ENCODE measurements around the gene HDAC4. TPM values are rescaled to one million over a fixed set of nuclear protein-coding genes. Genes with fewer than 3 reads are reported as not detected.

HDAC4 gene
- total and polyA plus RNA-seq, 9 of the 15 experiments (the other 6 are each of a cell fraction or from before 2014, with no cell fraction given) = 0.11 to 20.2 (median 4.0) TPM

GRCh38 chr2:239212929-239213642, 187.7 kb downstream of the HDAC4 start:
- Histone ChIP-seq H3K36me3 (ENCODE audit: control insufficient read depth, insufficient read depth, low read length) (no peaks in the 10 kb centered on the region), H3K9me1 (ENCODE audit: control insufficient read depth, insufficient read depth, low read length) (peaks cover 2% of the 10 kb centered on the region), H3K9me3 (replicated peaks; ENCODE audit: control insufficient read depth, insufficient read depth, low read depth, low read length) (no peaks in the 10 kb centered on the region), H3K9ac (ENCODE audit: insufficient read depth in 1 of 2, low read depth in 2 of 2, low read length in 2 of 2) (peak overlapping the region in 1 of 2 experiments; percentile 68; a peak in 1 of 4 replicates), H2AFZ (ENCODE audit: low read depth, low read length) (no peak overlapping the region), H3K27me3 (ENCODE audit: control insufficient read depth in 2 of 2, insufficient read depth in 2 of 2, low read length in 2 of 2) (no peaks in the 10 kb centered on the region), H3K4me3 (no peak overlapping the region), H3K4me1 (replicated peaks in 1 of 2; ENCODE audit: control insufficient read depth in 2 of 2, insufficient read depth in 2 of 2, low read length in 2 of 2) (peaks cover 20 to 33% of the 10 kb centered on the region in 2 experiments; a peak in 4 of 5 replicates), H3K27ac (ENCODE audit: extremely low read depth, low read depth, low read length) (no peak overlapping the region), H3K4me2 (ENCODE audit: insufficient read depth, low read length) (peak overlapping the region; percentile 52), H3K79me2 (ENCODE audit: control insufficient read depth, insufficient read depth, low read length) (peaks cover 13% of the 10 kb centered on the region), H4K20me1 (replicated peaks; ENCODE audit: control insufficient read depth, insufficient read depth, low read length) (peaks cover 15% of the 10 kb centered on the region; the same call in 1 of the 2 replicates)
- no TSS peak for BruUV-seq (replicated peaks)
- DNase-seq (ENCODE audit: extremely low read depth in 1 of 4, low spot score in 3 of 4) (peak; percentile 12 to 34 (median 30)), FAIRE-seq (no peak), ATAC-seq (peak; percentile 71)
- intact Hi-C loops (cut with micrococcal nuclease) (no loop called here), in situ Hi-C loops (cut with MboI) (no loop called here)
- POLR2A ChIA-PET = interaction anchor here (0.8 to 1.2 kb wide), 3 partner anchors 15 to 188 kb away, joined by 3 read pairs; partner anchors contain the start of gene HDAC4
- CTCF ChIA-PET (ENCODE audit: low intra/inter-chr PET ratio) = interaction anchor here (0.7 kb wide), 1 partner anchor 1244 kb away, joined by 3 read pairs; no protein-coding TSS in a partner anchor
- 42% methylated on average over 12 of the region's 19 CpGs for WGBS (ENCODE audit: insufficient coverage, low coverage, missing lambda C conversion rate)
- TF ChIP-seq, protein P1, sequence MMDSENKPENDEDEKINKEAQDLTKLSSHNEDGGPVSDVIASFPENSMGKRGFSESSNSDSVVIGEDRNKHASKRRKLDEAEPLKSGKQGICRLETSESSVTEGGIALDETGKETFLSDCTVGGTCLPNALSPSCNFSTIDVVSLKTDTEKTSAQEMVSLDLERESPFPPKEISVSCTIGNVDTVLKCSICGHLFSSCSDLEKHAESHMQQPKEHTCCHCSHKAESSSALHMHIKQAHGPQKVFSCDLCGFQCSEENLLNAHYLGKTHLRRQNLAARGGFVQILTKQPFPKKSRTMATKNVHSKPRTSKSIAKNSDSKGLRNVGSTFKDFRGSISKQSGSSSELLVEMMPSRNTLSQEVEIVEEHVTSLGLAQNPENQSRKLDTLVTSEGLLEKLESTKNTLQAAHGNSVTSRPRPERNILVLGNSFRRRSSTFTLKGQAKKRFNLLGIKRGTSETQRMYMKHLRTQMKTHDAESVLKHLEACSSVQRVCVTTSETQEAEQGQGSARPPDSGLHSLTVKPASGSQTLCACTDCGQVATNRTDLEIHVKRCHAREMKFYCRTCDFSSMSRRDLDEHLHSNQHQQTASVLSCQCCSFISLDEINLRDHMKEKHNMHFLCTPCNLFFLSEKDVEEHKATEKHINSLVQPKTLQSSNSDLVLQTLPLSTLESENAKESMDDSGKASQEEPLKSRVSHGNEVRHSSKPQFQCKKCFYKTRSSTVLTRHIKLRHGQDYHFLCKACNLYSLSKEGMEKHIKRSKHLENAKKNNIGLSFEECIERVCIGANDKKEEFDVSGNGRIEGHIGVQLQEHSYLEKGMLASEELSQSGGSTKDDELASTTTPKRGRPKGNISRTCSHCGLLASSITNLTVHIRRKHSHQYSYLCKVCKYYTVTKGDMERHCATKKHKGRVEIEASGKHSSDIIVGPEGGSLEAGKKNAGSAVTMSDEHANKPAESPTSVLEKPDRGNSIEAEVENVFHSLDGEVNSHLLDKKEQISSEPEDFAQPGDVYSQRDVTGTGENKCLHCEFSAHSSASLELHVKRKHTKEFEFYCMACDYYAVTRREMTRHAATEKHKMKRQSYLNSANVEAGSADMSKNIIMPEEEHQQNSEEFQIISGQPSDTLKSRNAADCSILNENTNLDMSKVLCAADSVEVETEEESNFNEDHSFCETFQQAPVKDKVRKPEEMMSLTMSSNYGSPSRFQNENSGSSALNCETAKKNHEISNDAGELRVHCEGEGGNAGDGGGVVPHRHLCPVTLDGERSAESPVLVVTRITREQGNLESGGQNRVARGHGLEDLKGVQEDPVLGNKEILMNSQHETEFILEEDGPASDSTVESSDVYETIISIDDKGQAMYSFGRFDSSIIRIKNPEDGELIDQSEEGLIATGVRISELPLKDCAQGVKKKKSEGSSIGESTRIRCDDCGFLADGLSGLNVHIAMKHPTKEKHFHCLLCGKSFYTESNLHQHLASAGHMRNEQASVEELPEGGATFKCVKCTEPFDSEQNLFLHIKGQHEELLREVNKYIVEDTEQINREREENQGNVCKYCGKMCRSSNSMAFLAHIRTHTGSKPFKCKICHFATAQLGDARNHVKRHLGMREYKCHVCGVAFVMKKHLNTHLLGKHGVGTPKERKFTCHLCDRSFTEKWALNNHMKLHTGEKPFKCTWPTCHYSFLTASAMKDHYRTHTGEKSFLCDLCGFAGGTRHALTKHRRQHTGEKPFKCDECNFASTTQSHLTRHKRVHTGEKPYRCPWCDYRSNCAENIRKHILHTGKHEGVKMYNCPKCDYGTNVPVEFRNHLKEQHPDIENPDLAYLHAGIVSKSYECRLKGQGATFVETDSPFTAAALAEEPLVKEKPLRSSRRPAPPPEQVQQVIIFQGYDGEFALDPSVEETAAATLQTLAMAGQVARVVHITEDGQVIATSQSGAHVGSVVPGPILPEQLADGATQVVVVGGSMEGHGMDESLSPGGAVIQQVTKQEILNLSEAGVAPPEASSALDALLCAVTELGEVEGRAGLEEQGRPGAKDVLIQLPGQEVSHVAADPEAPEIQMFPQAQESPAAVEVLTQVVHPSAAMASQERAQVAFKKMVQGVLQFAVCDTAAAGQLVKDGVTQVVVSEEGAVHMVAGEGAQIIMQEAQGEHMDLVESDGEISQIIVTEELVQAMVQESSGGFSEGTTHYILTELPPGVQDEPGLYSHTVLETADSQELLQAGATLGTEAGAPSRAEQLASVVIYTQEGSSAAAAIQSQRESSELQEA (IDR thresholded peaks at IDR 0.05; ENCODE audit: low read depth) = no peak
- TF ChIP-seq ATF7 (IDR thresholded peaks at IDR 0.05) = no peak
- no peak for TF ChIP-seq ZNF217 (CRISPR knock-in tag; IDR thresholded peaks at IDR 0.05)
- no peak for TF ChIP-seq ZNF3 (CRISPR knock-in tag; IDR thresholded peaks at IDR 0.05)
- TF ChIP-seq PHB2 (IDR thresholded peaks at IDR 0.05; ENCODE audit: low read depth) = no peak
- no peak for TF ChIP-seq HMG20B (CRISPR knock-in tag; IDR thresholded peaks at IDR 0.05)
- TF ChIP-seq CHD4 (IDR thresholded peaks at IDR 0.05; ENCODE audit: insufficient read depth, insufficient replicate concordance, low read depth, low read length, poor library complexity, severe bottlenecking) = no peak
- no peak for TF ChIP-seq SNAPC5 (CRISPR knock-in tag; IDR thresholded peaks at IDR 0.05)
- TF ChIP-seq HDAC2 (IDR thresholded peaks at IDR 0.05) = no peak
- TF ChIP-seq THRB (CRISPR knock-in tag; conservative IDR thresholded peaks at IDR 0.05) = no peak
- no peak for TF ChIP-seq BRD9 (IDR thresholded peaks at IDR 0.05; ENCODE audit: low read depth, partially characterized antibody)
- TF ChIP-seq HNRNPL (IDR thresholded peaks at IDR 0.05; ENCODE audit: low read depth, low read length) = no peak
